SKM-1 (cell line): ENCODE data around the gene CCNK.

Experiments
- DNase-seq: peaks from one replicate; lab custom pipeline; 2025; ENCODE audit not compliant: unreplicated experiment; lab: John Stamatoyannopoulos, UW

CCNK gene

GRCh38 chr14:99465288-99465687, 15.9 kb upstream of the CCNK start:
- DNase-seq = no peak

- DNase-seq = no peak
These were observed 14.5 kb upstream of the CCNK start for GRCh38 chr14:99466758-99467157.

GRCh38 chr14:99467336-99468078, 13.7 kb upstream of the CCNK start:
- no peak for DNase-seq

- DNase-seq = no peak
These were observed 13.1 kb upstream of the CCNK start for GRCh38 chr14:99468081-99468480.

GRCh38 chr14:99468836-99469592, 12.2 kb upstream of the CCNK start:
- no peak for DNase-seq

- DNase-seq = no peak
These were observed 9.5 kb upstream of the CCNK start for GRCh38 chr14:99471731-99472130.

- DNase-seq = no peak
These were observed 8.3 kb upstream of the CCNK start for GRCh38 chr14:99472937-99473336.

GRCh38 chr14:99473458-99473857, 7.8 kb upstream of the CCNK start:
- DNase-seq = no peak

- no peak for DNase-seq
These were observed 6.0 kb upstream of the CCNK start for GRCh38 chr14:99475179-99475578.

- no peak for DNase-seq
These were observed 5.5 kb upstream of the CCNK start for GRCh38 chr14:99475660-99476059.

- DNase-seq = peak; percentile 25
These were observed 4.3 kb upstream of the CCNK start for GRCh38 chr14:99476864-99477263.

GRCh38 chr14:99478128-99478527, 3.1 kb upstream of the CCNK start:
- no peak for DNase-seq

GRCh38 chr14:99479160-99479905, 1.9 kb upstream of the CCNK start:
- DNase-seq = no peak

- no peak for DNase-seq
These were observed 1.0 kb upstream of the CCNK start, which contains the start of gene SETD3 for GRCh38 chr14:99479906-99480869. Gene SETD3 (minus strand): TSS chr14:99480859. CDS start chr14:99465805, 15,054 bp downstream.

- no peak for DNase-seq
These were observed 513 bp downstream of the CCNK start for GRCh38 chr14:99481745-99482099.

- DNase-seq = no peak
These were observed 2.9 kb downstream of the CCNK start for GRCh38 chr14:99484106-99484505.

GRCh38 chr14:99497341-99497740, 16.1 kb downstream of the CCNK start:
- DNase-seq = no peak

- no peak for DNase-seq
These were observed 16.7 kb downstream of the CCNK start for GRCh38 chr14:99497894-99498293.

GRCh38 chr14:99502989-99503421, 21.8 kb downstream of the CCNK start:
- DNase-seq = no peak

- no peak for DNase-seq
These were observed 22.7 kb downstream of the CCNK start for GRCh38 chr14:99503848-99504453.
